ENCODE results near the gene MCC.
A peak's percentile ranks its signal among the peaks of the same experiment; 100 is the strongest.

The MCC gene

GRCh38 chr5:113164021-113164420 is 324.2 kb downstream of the MCC start:
- DNase-seq, result no peak

- no peak for DNase-seq
Observed at GRCh38 chr5:113163328-113163727, 324.9 kb downstream of the MCC start.

GRCh38 chr5:113162770-113163169 is 325.5 kb downstream of the MCC start:
- DNase-seq, result no peak

- DNase-seq, result no peak
Observed at GRCh38 chr5:113162208-113162607, 326.0 kb downstream of the MCC start.

- DNase-seq, result peak; percentile 48
Observed at GRCh38 chr5:113161806-113162205, 326.4 kb downstream of the MCC start.

GRCh38 chr5:113157886-113158285 is 330.4 kb downstream of the MCC start:
- no peak for DNase-seq

- DNase-seq, result no peak
Observed at GRCh38 chr5:113156271-113156877, 331.9 kb downstream of the MCC start.

- DNase-seq, result no peak
Observed at GRCh38 chr5:113153512-113154097, 334.6 kb downstream of the MCC start.

GRCh38 chr5:113152380-113152740 is 335.9 kb downstream of the MCC start:
- DNase-seq, result no peak

- no peak for DNase-seq
Observed at GRCh38 chr5:113151641-113152379, 336.4 kb downstream of the MCC start.

- DNase-seq, result no peak
Observed at GRCh38 chr5:113150821-113151220, 337.4 kb downstream of the MCC start.

- no peak for DNase-seq
Observed at GRCh38 chr5:113150221-113150620, 338.0 kb downstream of the MCC start.

GRCh38 chr5:113147537-113147936 is 340.7 kb downstream of the MCC start:
- no peak for DNase-seq

- DNase-seq, result no peak
Observed at GRCh38 chr5:113147101-113147508, 341.1 kb downstream of the MCC start.

- no peak for DNase-seq
Observed at GRCh38 chr5:113145757-113146387, 342.4 kb downstream of the MCC start.

- no peak for DNase-seq
Observed at GRCh38 chr5:113142186-113142585, 346.1 kb downstream of the MCC start.

GRCh38 chr5:113140837-113141671 is 347.2 kb downstream of the MCC start:
- no peak for DNase-seq

- no peak for DNase-seq
Observed at GRCh38 chr5:113133211-113133975, 354.9 kb downstream of the MCC start.

- no peak for DNase-seq
Observed at GRCh38 chr5:113132564-113132963, 355.7 kb downstream of the MCC start.

GRCh38 chr5:113128641-113129330 is 359.5 kb downstream of the MCC start:
- DNase-seq, result no peak

- DNase-seq, result no peak
Observed at GRCh38 chr5:113128082-113128481, 360.2 kb downstream of the MCC start.

- DNase-seq, result no peak
Observed at GRCh38 chr5:113127021-113127420, 361.2 kb downstream of the MCC start.
